Lower lobe of right lung (tissue), 2 donors: ENCODE data around the gene CHMP4A. TPM values are rescaled to one million over a fixed set of nuclear protein-coding genes. Genes with fewer than 3 reads are reported as not detected.

Source experiments
- ATAC-seq, 2 donors: fragments of 200-7000 bp; cut with Tn5 transposase; one replicate each; pipeline ENCODE4 v1.9.1; 2020 to 2022; ENCODE audit warnings: mild to moderate bottlenecking in 2 of 2, moderate library complexity in 2 of 2
- DNase-seq: peaks from one replicate; pipeline ENCODE4 v3.0.0-alpha.2; 2020
- H3K27ac ChIP-seq: fragments of 200-600 bp; one replicate; pipeline ENCODE4 v1.8.0; 2022
- H3K27me3 ChIP-seq: fragments of 200-600 bp; one replicate; pipeline ENCODE4 v1.8.0; 2022; ENCODE audit warnings: low read depth
- H3K36me3 ChIP-seq: fragments of 200-600 bp; one replicate; pipeline ENCODE4 v1.8.0; 2022; ENCODE audit warnings: mild to moderate bottlenecking
- H3K4me1 ChIP-seq: fragments of 200-600 bp; one replicate; pipeline ENCODE4 v1.8.0; 2022
- H3K4me3 ChIP-seq: fragments of 200-600 bp; one replicate; pipeline ENCODE4 v1.8.0; 2022; ENCODE audit warnings: mild to moderate bottlenecking
- H3K9me3 ChIP-seq: fragments of 200-600 bp; one replicate; pipeline ENCODE4 v1.8.0; 2022
- CTCF ChIP-seq: fragments of 200-600 bp; IDR thresholded peaks from one replicate; pipeline ENCODE4 v1.8.0; 2022; ENCODE audit warnings: antibody characterized with exemption, mild to moderate bottlenecking
- intact Hi-C: fragments of 100-400 bp; cut with DNase I; formaldehyde crosslinking; loops from one replicate; pipeline ENCODE4 v1.11.0; 2022
- total RNA-seq: library from RNA; stranded (reverse); fragmentation: NEBNext Ultra II Directional; extraction: Animal tissue kit (Norgen Biotek cat#: 25700); gene quantifications from one replicate; pipeline ENCODE4 v1.2.1, GENCODE V29; 2021
- donor health status: DM: no; HTN: yes; CAD: no; lungs with severe emphysema.

CHMP4A gene
- total RNA-seq, 1 donor from 2014 or later: 41.9 TPM

- Histone ChIP-seq H3K4me1 (peaks cover 31% of the 10 kb centered on the region), H3K36me3 (peaks cover 81% of the 10 kb centered on the region), H3K4me3 (peak overlapping the region; percentile 81), H3K27me3 (no peaks in the 10 kb centered on the region), H3K9me3 (no peaks in the 10 kb centered on the region), H3K27ac (peak overlapping the region; percentile 97)
- no peak for TF ChIP-seq CTCF
- peak in 1 of 2 donors; percentile 22 for ATAC-seq
- DNase-seq: peak; percentile 28
- intact Hi-C loops: no loop called here
These were observed 51.2 kb downstream of the CHMP4A start for GRCh38 chr14:24162093-24162492.

DNA sequence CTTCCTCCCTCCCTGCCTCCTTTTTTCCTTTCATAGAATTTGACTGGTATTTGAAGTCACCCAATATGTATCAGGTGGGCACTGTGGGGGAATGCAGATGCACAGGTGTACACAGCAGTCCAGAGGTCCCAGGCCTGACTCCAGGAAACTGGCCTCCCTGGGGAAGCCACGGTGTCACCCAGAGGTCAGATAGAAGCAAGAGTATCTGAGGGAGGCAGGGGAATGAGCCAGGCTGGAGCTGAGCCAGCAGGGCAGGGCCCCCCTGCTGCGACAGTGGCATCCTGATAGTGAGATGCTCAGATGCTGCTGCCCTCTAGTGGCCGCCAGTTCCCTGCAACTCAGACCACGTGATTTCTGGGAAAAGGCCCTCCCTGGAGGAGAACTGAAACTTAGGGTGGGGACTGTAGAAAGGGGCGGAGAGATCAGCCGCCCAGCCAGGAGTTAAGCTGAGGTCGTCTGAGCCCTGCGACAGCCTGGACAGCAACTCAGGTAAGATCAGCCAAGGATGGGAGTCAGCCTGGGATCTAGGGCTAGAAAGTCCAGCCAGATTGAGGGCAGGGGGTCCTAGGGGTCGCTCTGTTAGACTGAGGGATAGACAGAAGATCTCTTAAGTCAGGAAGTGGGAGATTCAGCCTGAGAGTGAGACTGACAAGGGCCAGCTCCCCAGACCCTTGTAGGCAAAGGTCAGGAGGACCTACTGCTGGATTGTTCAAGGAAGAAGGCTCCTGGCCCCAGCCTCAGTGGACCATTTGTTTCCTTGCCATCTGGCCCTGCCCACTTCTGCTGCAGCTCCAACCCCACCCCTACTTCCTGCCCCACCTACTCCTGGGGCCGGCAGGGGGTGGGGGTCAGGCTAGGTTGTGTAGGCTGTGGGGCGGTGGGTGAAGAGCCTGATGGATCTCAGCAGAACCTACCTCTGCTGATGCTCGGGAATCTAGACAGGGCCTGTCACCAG is 52.2 kb downstream of the CHMP4A start, which contains the start of gene IRF9:
Gene IRF9 (plus strand): TSS at position 416 of the 955 bp plus-strand sequence. CDS start 880 bp downstream, outside the sequence.
- DNase-seq (peak; percentile 95), ATAC-seq (peak; percentile 96)
- peak; percentile 96 for TF ChIP-seq CTCF
- Histone ChIP-seq H3K9me3 (no peaks in the 10 kb centered on the region), H3K36me3 (peaks cover 81% of the 10 kb centered on the region), H3K4me3 (peak within 1 kb of the TSS; percentile 81), H3K4me1 (peaks cover 31% of the 10 kb centered on the region), H3K27me3 (no peaks in the 10 kb centered on the region), H3K27ac (peak within 1 kb of the TSS; percentile 97)
- intact Hi-C loops: no loop called here

- TF ChIP-seq CTCF: no peak
- Histone ChIP-seq H3K27ac (peak overlapping the region; percentile 97), H3K27me3 (no peaks in the 10 kb centered on the region), H3K36me3 (peaks cover 81% of the 10 kb centered on the region), H3K9me3 (no peaks in the 10 kb centered on the region), H3K4me3 (no peak overlapping the region), H3K4me1 (peaks cover 31% of the 10 kb centered on the region)
- no peak for ATAC-seq
- DNase-seq: no peak
- intact Hi-C loops: no loop called here
These were observed 52.8 kb downstream of the CHMP4A start for GRCh38 chr14:24160499-24160849.

- no peak overlapping the region for H3K4me3 ChIP-seq
- TF ChIP-seq CTCF: no peak
- no peak for ATAC-seq
- H3K9me3 ChIP-seq: no peaks in the 10 kb centered on the region
- no peaks in the 10 kb centered on the region for H3K27me3 ChIP-seq
- intact Hi-C loops: no loop called here
- H3K4me1 ChIP-seq: peaks cover 31% of the 10 kb centered on the region
- DNase-seq: peak; percentile 46
- peaks cover 81% of the 10 kb centered on the region for H3K36me3 ChIP-seq
- H3K27ac ChIP-seq: peak overlapping the region; percentile 97
These were observed 53.4 kb downstream of the CHMP4A start for GRCh38 chr14:24159777-24160498.

Other genes with a start within 250 kb of the CHMP4A start
- gene DHRS4L2, start 224.6 kb downstream of the CHMP4A start, total RNA-seq: 19.4 TPM
- 0.95 TPM for gene CARMIL3, start 161.5 kb downstream of the CHMP4A start, total RNA-seq
- not detected for gene CPNE6, start 141.9 kb downstream of the CHMP4A start, total RNA-seq
- gene PCK2, start 119.2 kb downstream of the CHMP4A start, total RNA-seq: 42.8 TPM
- 64.9 TPM for gene DCAF11, start 98.7 kb downstream of the CHMP4A start, total RNA-seq
- gene NRL, start 98.5 kb downstream of the CHMP4A start, total RNA-seq: 2.0 TPM
- gene FITM1, start 82.8 kb downstream of the CHMP4A start, total RNA-seq: 0.97 TPM
- 198 TPM for gene PSME1, start 77.3 kb downstream of the CHMP4A start, total RNA-seq
- gene EMC9, start 71.9 kb downstream of the CHMP4A start, total RNA-seq: 9.3 TPM
- 144 TPM for gene PSME2, start 66.9 kb downstream of the CHMP4A start, total RNA-seq
- gene RNF31, start 66.0 kb downstream of the CHMP4A start, total RNA-seq: 67.3 TPM
- 158 TPM for gene IRF9, start 52.2 kb downstream of the CHMP4A start, total RNA-seq
- gene REC8, start 41.4 kb downstream of the CHMP4A start, total RNA-seq: 18.4 TPM
- 18.3 TPM for gene IPO4, start 24.7 kb downstream of the CHMP4A start, total RNA-seq
- 48.9 TPM for gene TM9SF1, start 18.0 kb downstream of the CHMP4A start, total RNA-seq
- gene TSSK4, start 7.8 kb downstream of the CHMP4A start, total RNA-seq: 0.74 TPM
- 13.3 TPM for gene MDP1, start 2.6 kb upstream of the CHMP4A start, total RNA-seq
- 132 TPM for gene NEDD8, start 18.9 kb upstream of the CHMP4A start, total RNA-seq
- gene GMPR2, start 19.4 kb upstream of the CHMP4A start, total RNA-seq: 72.3 TPM
- 85.7 TPM for gene TINF2, start 29.1 kb upstream of the CHMP4A start, total RNA-seq
- 5.9 TPM for gene TGM1, start 49.7 kb upstream of the CHMP4A start, total RNA-seq
- 50.4 TPM for gene RABGGTA, start 58.1 kb upstream of the CHMP4A start, total RNA-seq
- gene DHRS1, start 86.3 kb upstream of the CHMP4A start, total RNA-seq: 22.7 TPM
- 22.0 TPM for gene NOP9, start 86.4 kb upstream of the CHMP4A start, total RNA-seq
- 16.4 TPM for gene CIDEB, start 94.5 kb upstream of the CHMP4A start, total RNA-seq
- 5.9 TPM for gene LTB4R2, start 96.7 kb upstream of the CHMP4A start, total RNA-seq
- gene LTB4R, start 98.0 kb upstream of the CHMP4A start, total RNA-seq: 14.1 TPM
- gene ADCY4, start 121.6 kb upstream of the CHMP4A start, total RNA-seq: 42.7 TPM
- gene RIPK3, start 126.5 kb upstream of the CHMP4A start, total RNA-seq: 27.9 TPM
- gene NFATC4, start 154.7 kb upstream of the CHMP4A start, total RNA-seq: 37.0 TPM
- 17.9 TPM for gene NYNRIN, start 185.5 kb upstream of the CHMP4A start, total RNA-seq
- 2.3 TPM for gene CBLN3, start 216.2 kb upstream of the CHMP4A start, total RNA-seq
- 61.4 TPM for gene KHNYN, start 216.5 kb upstream of the CHMP4A start, total RNA-seq
- 61.6 TPM for gene SDR39U1, start 229.3 kb upstream of the CHMP4A start, total RNA-seq